Peyer's patch (tissue), 4 donors: Measurements from ENCODE around the gene TSPAN32. TPM values are rescaled to one million over a fixed set of nuclear protein-coding genes. Genes with fewer than 3 reads are reported as not detected.
A peak's percentile ranks its signal among the peaks of the same experiment; 100 is the strongest.

Experiments used
- DNase-seq, 3 donors: peaks; one replicate each; pipeline ENCODE4 v3.0.0-alpha.2; 2017 to 2019
- H3K27ac ChIP-seq, 4 donors: fragments of 200-600 bp; sonication (generic); one replicate each; pipeline ENCODE4 v1.5.1; 2016 to 2019
- H3K27me3 ChIP-seq, 2 donors: fragments of 200-600 bp; sonication (generic); one replicate each; pipeline ENCODE4 v1.5.1; 2019
- H3K36me3 ChIP-seq, 3 donors: fragments of 200-600 bp; sonication (generic); one replicate each; pipeline ENCODE4 v1.5.1; 2016 to 2019
- H3K4me1 ChIP-seq, 4 donors: fragments of 200-600 bp; sonication (generic); one replicate each; pipeline ENCODE4 v1.5.1; 2016 to 2019
- H3K4me3 ChIP-seq, 4 donors: fragments of 200-600 bp; sonication (generic); 1 replicate in 3 of 4; 2 replicates in 1 of 4; pipeline ENCODE4 v1.5.1; 2016 to 2019; ENCODE audit warnings: mild to moderate bottlenecking in 1 of 4
- H3K9me3 ChIP-seq, 4 donors: fragments of 200-600 bp; sonication (generic); one replicate each; pipeline ENCODE4 v1.5.1; 2016 to 2019; ENCODE audit warnings: mild to moderate bottlenecking in 1 of 4
- POLR2A ChIP-seq, 2 donors: fragments of 450-650 bp; IDR thresholded peaks; one replicate each; pipeline ENCODE4 v1.5.1; 2017; ENCODE audit warnings: antibody characterized with exemption in 2 of 2, mild to moderate bottlenecking in 2 of 2, moderate library complexity in 2 of 2
- total RNA-seq, 4 donors: library from RNA; depleted of rRNA; stranded (reverse); fragments of >200 nt; gene quantifications; one replicate each; pipeline ENCODE4 v1.1.0, GENCODE V29; 2016
- TF ChIP-seq, protein P1 (sequence below), 6 experiments: fragments of 450-650 bp in 4 of 6; fragments of 200-600 bp in 2 of 6; sonication (generic) in 1 of 6; IDR thresholded peaks; one replicate each; pipeline ENCODE4 v1.5.1; 2017 to 2019; ENCODE audit warnings: antibody characterized with exemption in 6 of 6, mild to moderate bottlenecking in 3 of 6, moderate library complexity in 1 of 6

The TSPAN32 gene
- total RNA-seq, 4 donors from 2014 or later = 1.6 to 1.7 TPM; not detected in 2

DNA sequence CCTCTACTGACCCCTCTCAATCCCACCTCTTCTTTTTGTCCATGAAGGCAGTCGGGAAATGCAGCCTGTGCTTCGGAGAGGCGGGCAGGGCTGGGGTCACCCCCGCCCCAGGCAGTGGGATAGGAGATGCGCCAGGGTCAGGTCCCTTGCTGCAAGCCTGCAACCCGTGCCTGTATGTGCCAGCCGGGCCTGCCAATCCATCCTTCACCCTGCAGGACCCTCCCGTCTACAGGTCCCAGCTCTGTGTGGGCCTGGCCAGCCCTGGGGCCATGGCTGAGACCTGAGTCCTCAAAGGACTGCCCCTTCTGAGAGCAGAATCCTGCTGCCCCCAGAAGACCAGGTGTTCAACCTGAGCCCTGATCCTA is 42.4 kb upstream of the TSPAN32 start:
- no peaks in the 10 kb centered on the region for H3K9me3 ChIP-seq
- no peak overlapping the region for H3K27ac ChIP-seq
- DNase-seq = no peak
- no peaks in the 10 kb centered on the region for H3K4me1 ChIP-seq
- H3K36me3 ChIP-seq = no peaks in the 10 kb centered on the region
- TF ChIP-seq, protein P1, sequence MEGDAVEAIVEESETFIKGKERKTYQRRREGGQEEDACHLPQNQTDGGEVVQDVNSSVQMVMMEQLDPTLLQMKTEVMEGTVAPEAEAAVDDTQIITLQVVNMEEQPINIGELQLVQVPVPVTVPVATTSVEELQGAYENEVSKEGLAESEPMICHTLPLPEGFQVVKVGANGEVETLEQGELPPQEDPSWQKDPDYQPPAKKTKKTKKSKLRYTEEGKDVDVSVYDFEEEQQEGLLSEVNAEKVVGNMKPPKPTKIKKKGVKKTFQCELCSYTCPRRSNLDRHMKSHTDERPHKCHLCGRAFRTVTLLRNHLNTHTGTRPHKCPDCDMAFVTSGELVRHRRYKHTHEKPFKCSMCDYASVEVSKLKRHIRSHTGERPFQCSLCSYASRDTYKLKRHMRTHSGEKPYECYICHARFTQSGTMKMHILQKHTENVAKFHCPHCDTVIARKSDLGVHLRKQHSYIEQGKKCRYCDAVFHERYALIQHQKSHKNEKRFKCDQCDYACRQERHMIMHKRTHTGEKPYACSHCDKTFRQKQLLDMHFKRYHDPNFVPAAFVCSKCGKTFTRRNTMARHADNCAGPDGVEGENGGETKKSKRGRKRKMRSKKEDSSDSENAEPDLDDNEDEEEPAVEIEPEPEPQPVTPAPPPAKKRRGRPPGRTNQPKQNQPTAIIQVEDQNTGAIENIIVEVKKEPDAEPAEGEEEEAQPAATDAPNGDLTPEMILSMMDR (IDR thresholded peaks at IDR 0.05) = no peak
- TF ChIP-seq POLR2A (IDR thresholded peaks at IDR 0.05) = no peak
- H3K27me3 ChIP-seq = no peaks in the 10 kb centered on the region
- no peak overlapping the region for H3K4me3 ChIP-seq

DNA sequence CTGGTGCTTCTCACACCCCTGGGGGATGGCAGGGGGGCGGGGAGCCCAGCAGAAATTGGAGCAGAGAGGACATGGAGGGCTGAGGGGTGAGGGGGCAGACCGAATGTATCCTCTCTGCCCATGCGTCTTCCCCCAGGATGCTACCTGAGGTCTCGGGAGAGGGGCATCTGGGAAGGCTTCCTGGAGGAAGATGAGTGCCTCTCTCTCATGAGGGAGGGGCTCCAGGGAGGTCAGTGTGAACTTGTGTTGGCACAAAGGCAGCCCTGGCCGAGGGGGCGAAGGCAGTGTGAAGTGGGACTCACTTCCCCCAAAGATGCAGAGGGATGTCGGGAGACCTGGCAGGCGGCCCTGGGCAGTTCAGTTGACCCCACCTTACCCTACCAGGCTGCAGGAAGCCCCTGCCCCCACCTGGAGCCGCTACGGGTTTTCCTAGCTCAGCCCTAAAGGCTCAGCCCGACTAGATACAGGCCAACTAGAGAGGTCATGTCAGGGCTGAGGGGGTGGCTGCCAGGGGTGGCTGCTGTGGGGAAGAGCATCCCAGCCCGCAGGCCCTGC is 41.8 kb upstream of the TSPAN32 start:
- no peak overlapping the region for H3K27ac ChIP-seq
- no peaks in the 10 kb centered on the region for H3K27me3 ChIP-seq
- no peaks in the 10 kb centered on the region for H3K36me3 ChIP-seq
- no peaks in the 10 kb centered on the region for H3K4me1 ChIP-seq
- no peak for TF ChIP-seq POLR2A (IDR thresholded peaks at IDR 0.05)
- TF ChIP-seq, protein P1 (IDR thresholded peaks at IDR 0.05) = no peak
- H3K9me3 ChIP-seq = no peaks in the 10 kb centered on the region
- DNase-seq = no peak
- no peak overlapping the region for H3K4me3 ChIP-seq

DNA sequence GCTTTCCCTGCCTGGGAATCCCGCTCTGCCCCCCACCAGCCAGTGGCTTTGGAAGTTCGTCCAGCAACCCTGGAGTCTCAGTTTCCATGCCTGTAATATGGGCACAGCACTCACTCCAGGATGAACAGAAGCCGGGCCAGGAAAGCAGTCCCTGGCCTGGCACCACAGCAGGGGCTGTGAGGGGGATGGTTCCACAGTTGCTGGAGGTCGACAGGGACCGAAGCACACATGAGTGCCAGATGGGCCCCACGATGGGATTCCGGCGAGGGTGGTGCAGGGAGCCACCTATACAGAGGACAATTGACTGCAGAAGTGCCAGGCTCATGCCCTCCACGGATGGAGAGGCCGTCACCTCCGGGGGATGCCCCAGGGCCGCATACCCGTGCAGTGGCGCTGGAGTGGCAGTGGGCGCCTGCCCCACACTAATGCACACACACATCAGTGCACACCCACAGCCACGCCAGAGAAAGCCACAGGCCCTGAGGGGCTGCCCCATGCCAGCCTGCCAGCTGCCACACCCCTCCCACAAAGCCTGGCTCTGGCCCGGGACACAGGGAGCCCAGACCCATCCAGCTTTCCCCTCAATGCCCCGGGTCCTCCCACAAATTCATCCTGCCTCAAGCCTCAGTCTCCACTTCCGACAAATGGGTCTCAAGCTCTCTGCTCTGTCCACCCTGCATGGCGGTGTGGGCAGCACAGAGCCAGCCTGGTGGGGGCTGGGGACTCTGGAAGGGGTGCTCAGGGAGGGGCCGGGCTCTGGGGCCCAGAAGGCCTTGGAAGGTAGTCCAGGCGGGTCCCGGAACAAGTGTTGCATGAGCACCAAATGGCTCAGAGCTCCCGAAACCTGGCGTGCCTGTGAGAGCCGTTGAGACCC is 41.1 kb upstream of the TSPAN32 start:
- no peaks in the 10 kb centered on the region for H3K27me3 ChIP-seq
- no peak overlapping the region for H3K4me3 ChIP-seq
- H3K4me1 ChIP-seq = peaks cover 0 to 5% (median under 1%) of the 10 kb centered on the region in 4 donors
- no peaks in the 10 kb centered on the region for H3K9me3 ChIP-seq
- peak in 2 of 3 donors; percentile 12 to 40 for DNase-seq
- no peaks in the 10 kb centered on the region for H3K36me3 ChIP-seq
- TF ChIP-seq, protein P1 (IDR thresholded peaks at IDR 0.05) = no peak
- no peak for TF ChIP-seq POLR2A (IDR thresholded peaks at IDR 0.05)
- no peak overlapping the region for H3K27ac ChIP-seq

DNA sequence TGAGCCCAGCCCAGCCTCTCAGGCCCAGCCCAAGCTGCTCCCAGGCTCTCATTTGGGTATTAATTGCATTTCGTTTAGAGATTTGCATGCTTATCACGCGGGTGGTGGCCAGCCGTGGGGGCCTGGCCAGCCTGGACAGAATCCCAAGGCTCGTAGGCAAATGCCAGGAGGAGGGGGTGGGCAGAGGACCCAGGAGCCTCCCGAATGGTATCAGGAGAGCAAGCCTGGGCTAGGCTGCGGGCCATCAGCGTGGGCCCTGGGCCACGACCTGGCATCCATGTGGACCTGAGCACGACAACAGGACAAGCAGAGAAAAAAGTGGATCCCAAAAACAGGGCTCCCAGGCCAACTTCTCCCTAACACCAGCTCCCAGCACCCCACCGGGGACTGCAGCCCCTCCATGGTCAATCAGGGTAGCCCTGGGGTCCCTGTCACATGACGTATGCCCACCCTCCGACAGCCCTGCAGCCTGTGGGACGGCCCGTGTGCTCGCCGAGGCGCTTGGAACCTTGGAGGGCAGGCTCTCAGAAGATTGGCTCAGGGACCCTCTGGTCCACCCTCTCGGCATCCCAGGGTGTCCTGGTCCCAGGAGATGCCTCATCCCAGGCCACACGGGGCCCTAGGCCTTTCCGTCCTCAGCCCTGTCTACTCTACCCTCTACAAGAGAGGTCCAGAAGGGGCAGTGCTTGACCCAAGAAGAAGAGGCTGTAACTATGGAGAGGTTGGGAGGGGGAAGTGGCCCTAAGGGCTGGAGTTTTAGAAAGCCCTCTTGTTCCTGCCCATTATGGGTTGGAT is 40.2 kb upstream of the TSPAN32 start:
- H3K27ac ChIP-seq = no peak overlapping the region
- DNase-seq = no peak
- no peaks in the 10 kb centered on the region for H3K27me3 ChIP-seq
- H3K36me3 ChIP-seq = no peaks in the 10 kb centered on the region
- TF ChIP-seq, protein P1 (IDR thresholded peaks at IDR 0.05) = no peak
- TF ChIP-seq POLR2A (IDR thresholded peaks at IDR 0.05) = no peak
- H3K4me3 ChIP-seq = no peak overlapping the region
- peaks cover 0 to 7% (median 2%) of the 10 kb centered on the region in 4 donors for H3K4me1 ChIP-seq
- no peaks in the 10 kb centered on the region for H3K9me3 ChIP-seq

DNA sequence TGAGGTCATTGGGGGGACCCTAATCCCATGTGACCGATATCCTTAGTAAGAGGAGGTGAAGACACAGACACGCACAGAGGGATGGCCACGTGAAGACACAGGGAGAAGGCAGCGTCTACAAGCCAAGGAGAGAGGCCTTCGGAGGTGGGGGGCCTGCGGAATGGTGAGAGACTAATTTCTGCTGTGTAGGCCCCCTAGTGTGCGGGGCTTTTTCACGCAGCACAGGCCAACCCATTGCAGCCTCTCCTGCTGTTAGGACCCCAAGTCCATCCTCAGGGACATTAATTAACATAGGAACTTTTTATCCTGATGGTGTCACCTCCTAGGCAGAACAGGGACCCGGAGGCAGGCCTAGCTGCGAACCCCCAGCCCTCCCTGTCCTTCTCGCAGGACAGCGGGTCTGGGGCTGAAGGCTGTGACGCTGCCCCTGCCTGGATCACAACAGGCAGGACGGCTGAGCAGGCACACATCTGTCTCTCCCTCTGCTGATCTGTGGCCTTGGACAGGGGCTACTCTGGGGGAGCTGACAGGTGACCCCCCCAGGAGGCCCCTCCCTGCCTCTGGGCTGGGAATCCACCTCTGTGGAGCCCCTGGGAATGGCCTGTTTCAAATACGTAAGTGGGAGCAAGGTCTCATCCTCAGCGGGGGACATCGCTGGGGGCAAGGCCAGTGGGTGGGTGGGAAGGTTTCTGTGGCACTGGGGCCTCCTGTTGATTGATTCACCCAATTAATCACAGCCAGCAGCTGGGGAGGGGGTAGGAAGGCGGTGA is 39.3 kb upstream of the TSPAN32 start:
- no peaks in the 10 kb centered on the region for H3K9me3 ChIP-seq
- no peak overlapping the region for H3K4me3 ChIP-seq
- no peaks in the 10 kb centered on the region for H3K36me3 ChIP-seq
- H3K27me3 ChIP-seq = no peaks in the 10 kb centered on the region
- H3K27ac ChIP-seq = no peak overlapping the region
- DNase-seq = peak in 1 of 3 donors; percentile 40
- peaks cover 0 to 8% (median 2%) of the 10 kb centered on the region in 4 donors for H3K4me1 ChIP-seq
- TF ChIP-seq, protein P1 (IDR thresholded peaks at IDR 0.05) = no peak
- no peak for TF ChIP-seq POLR2A (IDR thresholded peaks at IDR 0.05)
